ENCODE measurements around the gene VPS35L.
"Not testable (repeated sequence)": the region's sequence is repeated elsewhere in the genome, so short reads cannot be mapped to it uniquely, and the experiment has no call there.

VPS35L gene

DNA sequence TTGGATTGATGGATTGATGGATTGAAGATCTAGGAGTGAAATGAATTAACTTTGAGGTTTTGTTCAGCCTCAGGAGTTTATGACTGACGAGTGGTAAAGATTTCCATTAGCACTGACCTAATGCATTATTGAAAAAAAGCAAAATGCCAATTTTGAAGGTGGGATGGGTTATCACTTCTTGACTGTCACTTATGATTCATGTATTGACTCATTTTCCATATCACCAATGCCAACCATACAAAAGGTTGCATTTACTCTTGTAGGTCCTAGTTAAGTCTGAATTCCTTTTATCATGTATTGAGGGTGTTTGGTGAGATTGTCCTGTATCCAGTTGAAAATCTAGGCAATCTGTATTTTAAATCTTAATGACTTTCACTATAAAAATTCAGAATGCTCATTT lies 104.9 kb downstream of the VPS35L start:
- no peak for DNase-seq

DNA sequence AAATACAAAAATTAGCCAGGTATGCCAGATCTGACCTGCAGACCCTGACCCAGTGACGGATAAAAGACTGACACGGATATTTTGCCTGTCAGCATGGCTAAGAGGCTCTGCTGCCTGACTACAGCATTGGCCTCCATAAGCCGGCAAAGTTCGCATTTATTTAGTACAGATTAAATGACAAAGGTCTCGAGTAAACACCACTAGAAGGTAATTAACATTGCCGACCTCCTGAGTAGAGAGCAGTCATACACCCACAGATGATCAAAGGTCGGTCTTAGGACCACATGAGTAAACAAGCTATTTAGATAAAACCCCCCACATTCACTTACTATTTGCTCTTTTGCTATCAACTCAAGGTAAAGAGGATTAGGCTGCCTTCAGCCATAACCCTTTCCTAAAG lies 106.8 kb downstream of the VPS35L start:
- no peak for DNase-seq

DNA sequence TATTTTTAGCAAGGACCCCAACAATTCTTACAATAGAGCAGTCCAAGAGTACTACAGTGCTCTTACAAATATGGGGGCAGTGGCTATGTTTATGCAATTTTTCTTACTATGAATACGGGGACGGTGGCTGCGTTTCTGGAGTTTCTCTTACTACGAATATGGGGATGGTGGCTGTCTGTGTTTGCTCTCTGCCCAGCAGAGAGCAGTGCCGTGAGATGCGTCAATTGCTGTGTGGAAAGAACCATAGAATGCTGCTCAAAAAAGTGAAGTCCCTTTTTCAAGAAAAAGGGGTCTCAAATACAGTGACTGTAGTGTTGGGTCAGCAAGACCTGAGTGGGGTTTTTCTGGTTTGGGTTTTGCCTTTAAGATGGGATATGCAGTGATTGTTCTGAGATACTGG lies 108.7 kb downstream of the VPS35L start:
- DNase-seq = no peak

DNA sequence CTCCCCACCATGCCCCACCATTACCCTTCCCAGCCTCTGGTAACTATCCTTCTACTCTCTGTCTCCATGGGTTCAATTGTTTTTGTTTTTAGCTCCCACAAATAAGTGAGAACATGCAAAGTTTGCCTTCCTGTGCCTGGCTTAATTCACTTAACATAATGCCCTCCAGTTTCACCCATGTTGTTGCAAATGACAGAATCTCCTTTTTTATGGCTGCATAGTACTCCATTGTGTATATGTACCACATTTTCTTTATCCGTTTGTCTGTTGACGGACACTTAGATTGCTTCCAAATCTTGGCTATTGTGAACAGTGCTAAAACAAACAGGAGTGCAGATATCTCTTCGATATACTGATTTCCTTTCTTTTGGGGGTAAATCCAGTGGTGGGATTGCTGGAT lies 109.8 kb downstream of the VPS35L start:
- not testable (repeated sequence) for DNase-seq

DNA sequence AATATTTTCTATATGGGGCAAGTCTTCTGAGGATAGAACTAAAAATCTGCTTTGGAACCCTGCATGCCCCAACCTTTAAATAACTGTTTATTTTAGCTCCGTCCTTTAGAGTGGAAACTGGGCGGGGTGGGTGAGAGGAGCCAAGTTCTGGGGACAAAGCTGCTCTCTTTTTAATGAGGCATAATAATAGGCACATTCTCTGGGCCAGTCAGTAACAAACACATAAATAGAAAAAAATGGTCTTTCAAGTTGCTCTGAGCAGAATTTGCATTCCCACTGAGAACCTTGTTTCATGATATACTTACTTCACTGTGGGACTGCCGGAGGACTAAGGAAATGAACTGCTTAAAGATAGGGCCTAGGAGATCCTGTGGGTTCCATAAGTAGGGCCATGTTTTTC lies 111.0 kb downstream of the VPS35L start:
- no peak for DNase-seq

DNA sequence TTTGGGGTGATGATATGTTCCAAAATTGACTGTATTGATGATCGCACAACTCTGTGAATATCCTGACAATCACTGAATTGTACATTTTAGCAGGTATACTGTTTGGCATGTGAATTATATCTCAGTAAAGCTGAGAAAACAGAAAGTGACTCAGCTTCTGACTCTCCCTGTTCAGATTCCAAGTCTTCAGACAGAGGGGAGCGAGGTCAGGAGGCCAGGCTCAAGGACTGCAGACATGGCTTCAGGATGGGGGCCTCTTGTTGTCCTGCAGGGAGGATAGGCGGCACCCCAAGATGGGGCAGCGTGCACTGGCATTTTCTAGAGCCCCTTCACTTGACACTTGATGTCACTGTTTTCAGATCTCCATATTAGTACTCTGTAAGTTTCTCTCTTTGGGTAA lies 116.9 kb downstream of the VPS35L start:
- no peak for DNase-seq

DNA sequence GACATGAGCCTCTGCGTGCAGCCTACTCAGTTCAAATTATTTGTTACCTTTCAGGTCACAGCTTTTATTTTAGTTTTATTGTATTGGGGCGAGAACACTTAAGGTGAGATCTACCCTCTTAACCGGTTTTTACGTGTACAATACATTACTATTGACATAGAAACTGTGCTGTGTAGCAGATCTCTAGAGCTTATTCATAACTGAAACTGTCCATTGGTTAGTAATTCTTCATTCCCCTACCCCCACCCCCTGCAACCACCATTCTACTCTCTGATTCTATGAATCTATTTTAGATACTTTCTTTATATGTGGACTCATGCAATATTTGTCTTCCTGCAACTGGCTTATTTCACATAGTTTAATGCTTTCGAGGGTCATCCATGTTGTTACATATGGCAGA lies 119.0 kb downstream of the VPS35L start:
- no peak for DNase-seq

DNA sequence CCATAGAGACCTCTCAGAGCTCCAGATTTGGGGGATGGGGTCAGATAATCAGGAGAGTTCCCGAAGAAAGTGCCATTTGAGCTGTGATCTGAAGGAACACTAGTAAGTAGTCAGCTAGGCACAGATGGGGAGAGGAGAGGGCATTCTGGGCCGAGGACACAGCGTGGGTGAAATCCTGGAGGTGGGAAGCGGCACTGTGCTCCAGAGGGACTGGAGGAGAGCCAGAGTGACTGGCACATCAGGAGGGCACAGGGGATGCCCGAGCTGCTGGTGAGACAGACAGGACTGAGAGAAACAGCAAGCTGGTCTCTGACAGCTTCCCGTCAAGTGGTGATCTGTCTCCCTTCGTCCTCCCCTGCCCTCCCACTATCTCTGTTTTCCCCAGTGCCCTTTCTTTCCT lies 121.9 kb downstream of the VPS35L start:
- no peak for DNase-seq

DNA sequence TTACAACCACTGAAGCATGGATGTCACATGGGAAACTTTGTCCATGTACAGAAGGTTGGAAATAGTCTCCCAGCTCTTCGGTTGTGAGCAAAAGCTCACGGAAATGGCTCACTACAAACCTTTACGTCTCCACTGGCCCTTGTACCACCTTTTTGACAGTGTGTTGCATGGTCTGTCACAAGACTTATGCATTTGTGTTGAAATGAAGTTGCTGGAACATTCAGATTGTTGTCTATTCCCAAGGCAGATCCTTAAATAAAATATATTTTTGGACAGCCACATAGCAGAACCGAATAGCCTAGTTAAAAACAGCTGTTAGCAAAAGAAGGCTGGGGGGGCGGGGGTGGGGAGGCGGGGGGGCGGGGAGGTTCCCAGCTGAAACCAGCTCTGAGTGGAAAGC lies 123.3 kb downstream of the VPS35L start:
- no peak for DNase-seq

DNA sequence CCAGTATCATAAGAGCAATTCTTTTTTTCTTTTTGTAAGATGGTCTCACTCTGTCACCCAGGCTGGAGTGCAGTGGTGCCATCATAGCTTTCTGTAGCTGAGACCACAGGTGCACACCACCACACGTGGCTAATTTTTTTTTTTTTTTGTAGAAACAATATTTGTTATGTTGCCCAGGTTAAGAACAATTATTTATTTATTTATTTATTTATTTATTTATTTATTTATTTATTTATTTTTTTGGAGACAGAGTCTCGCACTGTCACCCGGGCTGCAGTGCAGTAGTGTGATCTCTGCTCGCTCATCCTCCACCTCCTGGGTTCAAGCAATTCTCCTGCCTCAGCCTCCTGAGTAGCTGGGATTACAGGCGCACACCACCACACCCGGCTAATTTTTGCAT lies 123.8 kb downstream of the VPS35L start:
- not testable (repeated sequence) for DNase-seq

DNA sequence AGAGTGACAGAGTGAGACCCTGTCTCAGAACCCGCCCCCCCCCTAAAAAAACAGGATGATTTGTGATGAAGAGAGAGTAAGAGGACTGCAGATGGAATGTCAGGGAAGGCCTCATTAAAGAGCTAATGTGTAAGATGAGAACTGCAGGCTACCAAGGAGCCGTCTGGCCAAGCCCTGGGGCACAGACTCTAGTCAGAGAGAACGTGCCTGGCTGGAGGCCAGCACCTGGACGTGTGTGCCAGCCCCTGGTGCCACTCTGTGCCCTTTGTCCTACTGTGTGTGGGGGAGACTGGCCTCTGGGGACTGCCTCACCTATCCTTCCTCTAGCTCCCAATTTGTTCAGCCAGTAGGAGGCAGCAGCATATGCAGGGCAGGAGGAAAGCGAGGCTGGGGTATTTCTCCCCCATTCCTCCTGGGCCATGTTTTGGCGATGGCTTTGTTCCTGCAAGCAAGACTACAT lies 125.4 kb downstream of the VPS35L start:
- no peak for DNase-seq

DNA sequence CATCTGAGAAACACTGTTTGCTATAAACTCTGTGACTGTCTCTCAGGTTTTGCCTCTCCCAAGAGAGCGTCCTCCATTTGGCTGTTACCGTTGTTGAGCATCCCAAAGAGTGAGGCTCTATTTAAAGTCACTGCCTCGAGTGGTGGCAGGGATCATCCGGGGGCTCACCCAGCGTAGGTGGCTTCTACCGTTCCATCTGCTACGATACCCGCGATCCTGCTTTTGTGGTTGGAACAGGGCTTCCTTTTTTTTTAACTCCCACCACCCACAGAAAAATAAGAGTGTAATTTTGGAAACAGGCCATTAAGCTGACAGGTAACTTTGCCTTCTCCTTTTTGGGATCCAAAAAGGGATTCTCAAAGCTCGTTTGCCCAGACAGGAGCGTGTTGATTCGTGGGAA lies 126.1 kb downstream of the VPS35L start:
- DNase-seq = no peak

DNA sequence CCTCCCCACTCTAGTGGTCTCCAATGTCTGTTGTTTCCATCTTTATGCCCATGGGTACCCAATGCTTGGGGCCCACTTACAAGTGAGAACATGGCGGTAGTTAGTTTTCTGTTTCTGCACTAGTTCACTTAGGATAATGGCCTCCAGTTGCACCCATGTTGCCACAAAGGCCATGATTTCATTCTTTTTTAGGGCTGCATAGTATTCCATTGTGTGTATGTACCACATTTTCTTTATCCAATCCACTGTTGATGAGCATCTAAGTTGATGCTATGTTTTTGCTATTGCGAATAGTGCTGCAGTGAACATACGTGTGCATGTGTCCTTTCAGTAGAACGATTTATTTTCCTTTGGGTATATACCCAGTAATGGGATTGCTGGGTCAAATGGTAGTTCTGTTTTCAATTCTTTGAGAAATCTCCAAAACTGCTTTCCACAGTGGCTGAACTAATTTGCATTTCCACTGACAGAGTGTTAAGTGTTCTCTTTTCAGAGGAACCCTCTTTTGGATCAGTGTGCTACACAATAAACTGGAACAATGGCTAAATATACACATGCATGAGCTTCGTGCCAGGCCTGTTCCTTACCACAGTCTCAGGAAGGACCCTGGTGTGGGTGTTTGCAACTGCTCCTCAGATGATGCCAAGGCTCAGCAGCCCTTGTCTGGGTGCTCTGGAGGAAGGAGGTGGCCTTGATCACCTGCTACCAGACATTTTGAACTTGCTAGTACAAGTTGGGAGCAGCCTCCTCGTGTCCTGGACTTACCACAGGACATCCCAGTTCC lies 128.1 kb downstream of the VPS35L start:
- DNase-seq = no peak

DNA sequence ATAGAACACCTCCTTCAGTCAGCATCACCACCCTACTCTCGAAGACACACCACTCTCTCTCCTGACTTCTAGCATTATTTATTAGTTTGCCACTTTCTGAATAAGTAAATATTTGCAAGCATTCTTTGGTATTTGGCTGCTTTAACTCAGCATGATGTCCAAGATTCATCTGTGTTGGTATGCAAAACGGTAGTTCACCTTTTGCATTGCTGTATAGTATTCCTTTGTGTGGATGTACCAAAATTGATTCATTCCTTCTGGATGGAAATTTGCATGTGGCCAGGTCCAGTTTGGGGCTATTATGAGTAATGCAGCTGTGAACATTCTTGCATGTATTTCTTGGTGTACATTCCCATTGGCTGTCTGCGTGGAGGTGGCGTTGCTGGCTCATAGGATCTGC lies 129.7 kb downstream of the VPS35L start:
- DNase-seq = no peak

DNA sequence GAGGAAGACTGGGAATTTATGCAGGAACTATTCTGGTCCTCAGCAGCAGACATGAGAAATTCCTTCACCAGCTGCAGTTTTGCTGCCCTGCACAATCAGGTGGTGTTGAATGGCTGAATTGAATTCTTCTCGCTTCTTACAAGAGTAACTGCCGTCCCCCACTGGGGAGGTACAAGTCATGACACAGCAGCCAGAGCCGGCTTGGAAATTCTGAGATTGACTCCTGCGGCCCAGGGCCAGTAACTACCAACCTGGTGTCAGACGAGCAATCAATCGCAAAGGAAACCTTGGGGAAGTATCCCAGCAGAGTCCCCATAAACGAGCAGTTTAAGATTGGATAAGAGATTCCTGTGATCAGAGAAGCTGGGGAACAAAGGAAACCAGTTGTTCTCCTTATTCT lies 131.8 kb downstream of the VPS35L start:
- DNase-seq = no peak

DNA sequence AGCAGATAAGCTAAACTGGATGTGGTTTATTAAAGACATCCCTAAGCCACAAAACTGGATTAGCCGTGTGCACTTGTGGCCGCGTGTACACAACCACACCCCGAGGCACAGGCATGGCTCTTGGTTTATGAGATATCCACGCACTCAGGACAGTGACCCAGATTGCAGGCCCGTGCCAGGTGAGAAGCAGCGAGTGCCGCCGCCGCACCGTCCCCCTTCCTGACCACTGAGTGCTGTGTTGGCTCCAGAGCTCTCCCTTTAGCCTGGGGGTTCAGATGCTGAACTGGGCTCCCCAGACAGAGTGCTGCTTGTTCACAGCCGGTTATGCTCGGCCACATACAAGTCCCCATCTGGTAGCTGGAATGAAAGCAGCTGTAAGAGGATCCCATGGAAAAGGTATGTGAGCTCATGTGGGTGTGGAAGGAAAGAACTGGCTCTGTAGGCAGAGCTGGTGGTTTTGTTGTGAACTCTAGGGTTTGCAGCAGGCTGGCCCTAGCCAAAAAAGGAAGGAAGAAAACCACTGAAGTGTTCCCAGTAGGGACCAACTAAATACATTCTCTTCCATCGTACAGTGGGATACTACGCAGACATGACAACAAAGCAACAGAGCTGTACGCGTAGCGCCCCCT lies 133.0 kb downstream of the VPS35L start:
- no peak for DNase-seq

DNA sequence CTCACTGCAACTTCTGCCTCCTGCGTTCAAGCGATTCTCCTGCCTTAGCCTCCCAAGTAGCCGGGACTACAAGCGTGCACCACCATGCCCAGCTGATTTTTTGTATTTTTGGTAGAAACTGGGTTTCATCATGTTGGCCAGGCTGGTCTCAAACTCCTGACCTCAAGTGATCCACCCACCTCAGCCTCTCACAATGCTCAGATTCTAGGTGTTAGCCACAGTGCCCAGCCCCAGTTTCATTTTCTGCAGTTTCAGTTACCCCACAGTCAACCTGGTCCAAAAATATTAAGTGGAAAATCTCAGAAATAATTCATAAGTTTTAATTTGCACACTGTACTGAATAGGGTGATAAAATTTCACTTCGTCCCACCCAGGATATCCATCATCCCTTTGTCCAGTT lies 133.8 kb downstream of the VPS35L start:
- no peak for DNase-seq

DNA sequence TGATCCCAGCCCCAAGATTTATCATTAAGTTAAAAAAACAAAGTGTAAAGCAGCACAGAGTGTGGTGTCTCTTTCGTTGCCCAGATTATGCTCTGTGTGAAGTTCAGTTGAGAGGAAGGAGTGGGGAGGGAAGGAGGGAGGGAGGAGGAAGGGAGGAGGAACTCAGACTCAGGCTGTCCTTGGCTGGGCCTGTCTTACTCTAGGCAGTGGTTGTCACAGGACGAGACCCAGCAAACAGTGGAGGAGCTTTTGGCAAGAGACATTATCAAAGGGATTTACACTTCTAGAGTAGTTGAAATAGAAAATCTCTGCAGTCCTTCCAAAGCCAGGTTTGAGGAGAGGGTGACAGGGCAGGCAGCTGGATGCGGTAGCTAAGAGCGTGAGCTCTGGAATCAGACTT lies 134.7 kb downstream of the VPS35L start:
- DNase-seq = no peak

DNA sequence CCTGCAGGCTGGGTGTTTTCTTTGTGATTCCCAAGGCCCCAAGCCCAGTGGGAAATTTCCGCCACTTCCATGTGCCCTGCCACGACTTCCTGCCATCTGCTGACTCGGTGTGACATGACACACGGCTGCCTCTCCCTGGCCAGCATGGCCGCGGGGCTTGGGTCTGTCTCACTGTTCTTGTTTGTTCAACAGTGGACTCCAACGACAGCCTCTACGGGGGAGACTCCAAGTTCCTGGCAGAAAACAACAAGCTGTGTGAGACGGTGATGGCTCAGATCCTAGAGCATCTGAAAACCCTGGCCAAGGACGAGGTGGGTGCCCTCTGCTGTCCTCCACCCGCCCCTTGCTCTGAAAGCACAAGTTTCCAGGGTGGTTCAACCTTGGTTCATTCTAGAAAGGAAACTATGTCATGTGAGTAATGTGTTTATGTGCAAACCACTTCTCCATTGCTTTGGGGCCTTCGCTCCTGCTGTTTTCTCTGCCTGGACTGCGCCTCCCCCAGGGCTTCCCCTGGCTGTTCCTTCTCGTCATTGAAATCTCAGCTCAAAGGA lies 135.7 kb downstream of the VPS35L start:
- DNase-seq = no peak

DNA sequence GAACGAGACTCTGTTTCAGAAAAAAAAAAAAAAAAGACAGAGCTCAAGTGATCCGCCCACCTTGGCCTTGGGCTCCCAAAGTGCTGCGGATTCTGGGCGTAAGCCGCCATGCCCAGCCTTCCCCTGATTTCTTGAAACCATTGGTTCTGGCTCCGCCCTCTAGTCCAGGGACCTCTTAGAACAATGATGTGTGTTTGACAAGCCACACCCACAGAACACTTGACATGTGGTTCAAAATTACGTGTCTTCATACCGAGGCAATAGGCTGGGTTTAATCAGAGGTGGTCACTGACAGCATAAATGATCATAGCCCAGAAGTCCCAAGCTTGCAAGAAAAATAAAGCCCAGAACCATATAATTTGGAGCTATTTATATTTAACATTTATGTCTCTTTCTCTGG lies 139.5 kb downstream of the VPS35L start:
- DNase-seq = no peak

DNA sequence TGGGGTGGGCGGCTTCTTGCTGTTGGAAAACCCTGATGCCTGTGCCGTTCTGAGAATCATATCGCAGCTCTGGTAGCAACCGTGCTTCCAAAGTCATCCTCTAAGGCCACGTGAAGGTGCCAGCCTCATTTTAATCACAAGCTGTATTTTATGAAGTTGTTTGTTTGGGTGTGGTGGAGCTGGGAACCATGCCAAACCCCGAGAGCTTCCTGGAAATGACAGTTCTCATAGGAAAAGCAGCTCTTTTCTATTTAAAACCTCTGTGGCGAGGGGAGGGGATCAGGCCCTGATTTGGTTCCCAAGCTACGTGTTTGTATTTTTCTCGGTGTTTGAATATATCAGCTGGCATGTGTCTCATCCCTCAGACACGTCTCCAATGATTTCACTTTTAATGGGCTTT lies 140.8 kb downstream of the VPS35L start:
- DNase-seq = peak; percentile 9

DNA sequence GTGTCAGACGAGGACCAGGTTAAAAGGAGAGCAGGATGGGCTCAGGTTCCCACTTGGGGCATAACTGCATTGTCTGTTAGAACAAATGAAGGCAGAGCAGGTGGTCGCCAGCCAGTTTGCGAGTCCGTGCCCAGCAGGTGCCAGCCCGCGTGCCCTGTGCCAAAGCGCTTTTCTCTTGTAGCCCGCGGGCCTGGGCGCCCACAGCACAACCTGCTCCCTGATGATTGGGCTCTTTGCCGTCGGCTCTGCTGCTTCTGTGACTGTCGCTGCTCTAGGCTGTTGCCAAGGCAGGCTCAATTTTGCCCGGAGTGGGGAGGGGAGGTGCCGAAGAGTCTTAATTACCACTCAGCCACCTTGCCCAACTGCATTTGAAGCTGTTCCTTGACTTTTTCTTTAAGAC lies 141.5 kb downstream of the VPS35L start:
- DNase-seq = no peak

DNA sequence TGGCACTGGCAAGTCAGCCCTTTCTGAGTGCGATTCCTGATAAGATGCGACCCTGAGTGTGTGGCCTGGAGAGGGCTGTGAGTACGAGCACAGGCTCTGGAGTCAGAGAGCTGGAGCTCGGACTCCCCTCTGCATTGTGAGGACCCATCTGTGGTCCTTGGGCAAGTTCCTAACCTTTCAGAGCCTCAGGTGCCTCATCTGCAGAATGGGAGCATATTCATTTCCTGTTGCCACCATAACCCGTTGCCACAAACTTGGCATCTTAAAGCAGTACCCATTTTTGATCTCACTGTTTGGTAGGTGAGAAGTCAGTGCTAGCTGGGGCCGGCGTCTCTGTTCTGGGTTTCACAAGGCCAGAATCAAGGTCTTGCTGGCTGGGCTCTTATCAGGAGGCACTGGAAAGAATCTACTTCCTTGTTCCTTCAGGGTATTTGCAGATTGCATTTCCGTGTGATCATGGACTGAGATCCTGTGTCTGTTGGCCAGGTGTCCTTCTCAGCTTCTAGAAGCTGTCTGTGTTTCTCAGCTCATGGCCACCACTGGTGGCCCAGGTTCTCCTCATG lies 142.3 kb downstream of the VPS35L start:
- no peak for DNase-seq
